H1 (cell line): ENCODE data around the gene PRELID2. TPM values are rescaled to one million over a fixed set of nuclear protein-coding genes. Genes with fewer than 3 reads are reported as not detected.

Experiments used
- CTCF ChIA-PET: fragments of 300-600 bp; sonication (Branson Sonifier 250); formaldehyde crosslinking; loops from one replicate; lab custom pipeline; 2021; ENCODE audit not compliant: partially characterized antibody; lab: Charles Lee
- POLR2A ChIA-PET: fragments of 300-600 bp; sonication (Branson Sonifier 250); formaldehyde crosslinking; loops from one replicate; lab custom pipeline; 2021; ENCODE audit warnings: inconsistent platforms; ENCODE audit not compliant: partially characterized antibody; lab: Charles Lee
- DNase-seq, 2 experiments: peaks; one replicate each; pipeline versions ENCODE4 v3.0.0 to v3.0.0-alpha.2; 2010 to 2022; ENCODE audit warnings: low spot score in 2 of 2, low read depth in 1 of 2, mixed read lengths in 1 of 2
- FAIRE-seq: peaks from 2 replicates; lab custom pipeline; 2011; peaks lifted over from hg19 to GRCh38; lab: Jason Lieb, UNC
- H2AFZ ChIP-seq: 2 replicates; pipeline ENCODE4 v1.8.1; 2012; ENCODE audit warnings: low read length, inconsistent platforms
- H2AK5ac ChIP-seq: 2 replicates; pipeline ENCODE4 v1.6.1; 2013; ENCODE audit warnings: low read depth, low read length
- H2BK120ac ChIP-seq: replicated peaks from 2 replicates; pipeline ENCODE3; 2013; ENCODE audit warnings: low read depth, low read length, inconsistent platforms
- H2BK12ac ChIP-seq: 2 replicates; pipeline ENCODE4 v1.6.1; 2013; ENCODE audit warnings: low read depth, low read length
- H2BK15ac ChIP-seq: 2 replicates; pipeline ENCODE4 v1.6.1; 2013; ENCODE audit warnings: low read length
- H2BK20ac ChIP-seq: 2 replicates; pipeline ENCODE4 v1.6.1; 2013; ENCODE audit warnings: low read length
- H2BK5ac ChIP-seq: 2 replicates; pipeline ENCODE4 v1.6.1; 2013; ENCODE audit warnings: low read depth, low read length
- H3K14ac ChIP-seq: 2 replicates; pipeline ENCODE4 v1.6.1; 2013; ENCODE audit warnings: inconsistent platforms; ENCODE audit not compliant: insufficient read length
- H3K18ac ChIP-seq: 2 replicates; pipeline ENCODE4 v1.6.1; 2013; ENCODE audit warnings: low read length; ENCODE audit errors: extremely low read depth
- H3K23ac ChIP-seq: 2 replicates; pipeline ENCODE4 v1.6.1; 2013; ENCODE audit warnings: inconsistent platforms; ENCODE audit not compliant: insufficient read length
- H3K23me2 ChIP-seq: 2 replicates; pipeline ENCODE4 v1.6.1; 2013; ENCODE audit warnings: low read depth, low read length
- H3K27ac ChIP-seq: 2 replicates; pipeline ENCODE4 v1.6.1; 2011; ENCODE audit warnings: low read depth, low read length, inconsistent platforms
- H3K27me3 ChIP-seq, 4 experiments: replicated peaks in 1 of 4; 1 replicate in 1 of 4; 2 replicates in 3 of 4; pipeline versions ENCODE4 v1.6.1 to v1.8.1; 2011 to 2013; ENCODE audit warnings: low read length in 3 of 4, mild to moderate bottlenecking in 3 of 4, inconsistent platforms in 2 of 4, mixed read lengths in 2 of 4, moderate library complexity in 1 of 4; ENCODE audit not compliant: control insufficient read depth in 3 of 4, insufficient read depth in 3 of 4; ENCODE audit errors: extremely low read depth in 1 of 4
- H3K36me3 ChIP-seq, 4 experiments: 2 replicates each; pipeline versions ENCODE4 v1.6.1 to v1.8.1; 2011 to 2013; ENCODE audit warnings: mild to moderate bottlenecking in 4 of 4, low read length in 3 of 4, moderate library complexity in 2 of 4, control low read depth in 1 of 4, inconsistent platforms in 1 of 4; ENCODE audit not compliant: insufficient read depth in 4 of 4, control insufficient read depth in 2 of 4
- H3K4ac ChIP-seq: replicated peaks from 2 replicates; pipeline ENCODE3; 2013; ENCODE audit warnings: low read length, low read depth, mixed read lengths, inconsistent platforms; ENCODE audit not compliant: insufficient read length
- H3K4me1 ChIP-seq, 4 experiments: replicated peaks in 1 of 4; 1 replicate in 1 of 4; 2 replicates in 3 of 4; pipeline versions ENCODE4 v1.6.1 to v1.8.1; 2011 to 2013; ENCODE audit warnings: low read length in 3 of 4, inconsistent platforms in 2 of 4, mixed read lengths in 1 of 4; ENCODE audit not compliant: insufficient read depth in 4 of 4, control insufficient read depth in 3 of 4
- H3K4me2 ChIP-seq, 2 experiments: 2 replicates each; pipeline versions ENCODE4 v1.6.1 to v1.8.1; 2011 to 2013; ENCODE audit warnings: low read depth in 2 of 2, low read length in 2 of 2, control low read depth in 1 of 2, inconsistent platforms in 1 of 2, mild to moderate bottlenecking in 1 of 2; ENCODE audit not compliant: insufficient read depth in 1 of 2
- H3K4me3 ChIP-seq, 4 experiments: fragments of 200-600, 300-600 bp in 1 of 4; sonication (generic), shearing (Covaris generic), sonication (Bioruptor Twin) in 1 of 4; 2 replicates each; pipeline versions ENCODE4 v1.5.1 to v1.8.1; 2011 to 2016; ENCODE audit warnings: low read length in 4 of 4, low read depth in 3 of 4, control low read depth in 2 of 4, inconsistent platforms in 2 of 4, mild to moderate bottlenecking in 2 of 4, mixed read lengths in 1 of 4, moderate library complexity in 1 of 4; ENCODE audit not compliant: insufficient read depth in 2 of 4; ENCODE audit errors: extremely low read depth in 1 of 4
- H3K56ac ChIP-seq: replicated peaks from 2 replicates; pipeline ENCODE3; 2013; ENCODE audit warnings: low read depth, mild to moderate bottlenecking, mixed read lengths, low read length, inconsistent platforms; ENCODE audit not compliant: insufficient read length
- H3K79me1 ChIP-seq: 2 replicates; pipeline ENCODE4 v1.6.1; 2013; ENCODE audit warnings: low read depth, low read length, control low read depth
- H3K79me2 ChIP-seq, 2 experiments: 2 replicates each; pipeline versions ENCODE4 v1.6.1 to v1.8.1; 2012 to 2013; ENCODE audit warnings: low read length in 2 of 2, mild to moderate bottlenecking in 2 of 2, inconsistent platforms in 1 of 2; ENCODE audit not compliant: insufficient read depth in 2 of 2, control insufficient read depth in 1 of 2
- H3K9ac ChIP-seq, 4 experiments: replicated peaks in 1 of 4; 1 replicate in 1 of 4; 2 replicates in 3 of 4; pipeline versions ENCODE4 v1.6.1 to v1.8.1; 2011 to 2013; ENCODE audit warnings: low read depth in 3 of 4, low read length in 3 of 4, control low read depth in 2 of 4, mild to moderate bottlenecking in 2 of 4, moderate library complexity in 2 of 4, inconsistent platforms in 1 of 4; ENCODE audit errors: extremely low read depth in 1 of 4
- H3K9me3 ChIP-seq, 2 experiments: 2 replicates each; pipeline versions ENCODE4 v1.6.1 to v1.8.1; 2012 to 2013; ENCODE audit warnings: mild to moderate bottlenecking in 2 of 2, moderate library complexity in 2 of 2, control low read depth in 1 of 2, inconsistent platforms in 1 of 2, low read depth in 1 of 2, low read length in 1 of 2, mixed read lengths in 1 of 2; ENCODE audit not compliant: insufficient read depth in 2 of 2
- H4K20me1 ChIP-seq, 2 experiments: replicated peaks in 1 of 2; 2 replicates each; pipeline versions ENCODE3 to v1.8.1; 2011 to 2013; ENCODE audit warnings: inconsistent platforms in 2 of 2, low read length in 2 of 2, mild to moderate bottlenecking in 1 of 2; ENCODE audit not compliant: insufficient read depth in 2 of 2, control insufficient read depth in 1 of 2
- H4K5ac ChIP-seq: 2 replicates; pipeline ENCODE4 v1.6.1; 2013; ENCODE audit warnings: low read length, low read depth, mixed read lengths, inconsistent platforms; ENCODE audit not compliant: insufficient read length
- H4K8ac ChIP-seq: 2 replicates; pipeline ENCODE4 v1.8.0; 2013; ENCODE audit warnings: mild to moderate bottlenecking, moderate library complexity, low read length, inconsistent platforms; ENCODE audit not compliant: insufficient read depth; ENCODE audit errors: extremely low read depth
- H4K91ac ChIP-seq: replicated peaks from 2 replicates; pipeline ENCODE3; 2013; ENCODE audit warnings: low read length, mixed read lengths, inconsistent platforms; ENCODE audit not compliant: insufficient read length
- GTF2F1 ChIP-seq: IDR thresholded peaks from 2 replicates; pipeline ENCODE4 v1.6.1; 2012; ENCODE audit warnings: low read depth, low read length, improper control_type of control experiment, borderline replicate concordance
- WGBS, 2 experiments: shearing (Covaris generic) in 1 of 2; methylation state at CpG; one replicate each; pipeline versions ENCODE4 v1.1.6 to v1.1.7; 2013 to 2015; ENCODE audit warnings: low lambda C conversion rate in 2 of 2, mixed read lengths in 2 of 2, inconsistent platforms in 1 of 2, low coverage in 1 of 2, missing lambda C conversion rate in 1 of 2; ENCODE audit not compliant: insufficient replicate concordance in 2 of 2, insufficient coverage in 1 of 2, insufficient read length in 1 of 2; ENCODE audit errors: extremely low coverage in 1 of 2, missing lambda C conversion rate in 1 of 2; 5-methylcytosine and 5-hydroxymethylcytosine counted together
- polyA plus RNA-seq, 7 experiments: library from polyadenylated mRNA; depleted of rRNA in 3 of 7; stranded (reverse) in 5 of 7; unstranded in 2 of 7; fragments of >200 nt in 5 of 7; fragments of 200-250 nt in 2 of 7; gene quantifications; 1 replicate in 5 of 7; 2 replicates in 1 of 7; 4 replicates in 1 of 7; pipeline versions ENCODE4 v1.2.1 to v1.2.3, GENCODE V29; 2011 to 2013; ENCODE audit warnings: missing spikeins in 2 of 7, mixed read lengths in 2 of 7
- total RNA-seq: library from RNA; stranded (reverse); fragmentation: NEBNext Ultra II Directional; extraction: Animal tissue kit (Norgen Biotek cat#: 25700); gene quantifications from 2 replicates; pipeline ENCODE4 v1.2.1, GENCODE V29; 2021
- TF ChIP-seq, protein P1 (sequence below): IDR thresholded peaks from 2 replicates; pipeline ENCODE4 v1.6.1; 2011; ENCODE audit warnings: low read depth, mild to moderate bottlenecking, low read length; ENCODE audit not compliant: insufficient read depth

PRELID2 gene
- total and polyA plus RNA-seq, 2 of the 8 experiments (the other 6 are each of a cell fraction or from before 2014, with no cell fraction given), result 2.2 to 7.8 TPM

DNA sequence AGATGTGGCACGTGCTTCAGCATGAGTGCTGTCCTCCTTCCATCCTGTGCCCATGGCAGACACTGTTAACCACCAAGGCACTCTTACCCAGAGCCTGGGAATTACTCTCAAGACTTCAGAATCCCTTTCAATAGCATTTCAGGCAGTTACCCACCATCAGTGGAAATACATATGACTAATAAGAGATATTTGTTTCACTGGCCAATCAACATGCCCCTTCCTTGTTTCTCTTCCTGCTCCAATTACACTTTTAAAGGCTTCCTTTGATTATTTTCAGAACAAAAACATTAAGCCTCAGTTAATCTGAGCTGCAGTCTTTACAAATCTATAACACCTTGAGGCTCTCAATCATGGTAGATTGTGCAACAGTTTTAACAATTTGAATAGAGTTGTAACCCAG, 70.8 kb downstream of the PRELID2 start:
- Histone ChIP-seq H2BK5ac (no peak overlapping the region), H3K14ac (no peak overlapping the region), H4K8ac (no peak overlapping the region), H2BK15ac (no peak overlapping the region), H4K91ac (no peak overlapping the region), H3K56ac (no peak overlapping the region), H3K79me2 (no peaks in the 10 kb centered on the region), H2AFZ (no peak overlapping the region), H2BK120ac (no peak overlapping the region), H2AK5ac (no peak overlapping the region), H3K79me1 (no peaks in the 10 kb centered on the region), H3K9me3 (0 out of 4 replicates have a peak, but pooled peaks cover 0 to 5% of the 10 kb centered on the region in 2 experiments), H3K27ac (no peak overlapping the region), H2BK12ac (no peak overlapping the region), H3K9ac (no peak overlapping the region), H3K23me2 (no peaks in the 10 kb centered on the region), H3K4ac (no peak overlapping the region), H2BK20ac (no peak overlapping the region), H3K27me3 (no peaks in the 10 kb centered on the region), H3K36me3 (no peaks in the 10 kb centered on the region; a peak in 1 of 8 replicates), H3K18ac (no peak overlapping the region), H4K5ac (no peak overlapping the region), H3K4me2 (no peak overlapping the region)
- no peak for FAIRE-seq
- DNase-seq, result no peak
- ChIA-PET CTCF (interaction anchor here (1.4 kb wide), 1 partner anchor 276 kb away, joined by 3 read pairs; no protein-coding TSS in a partner anchor), POLR2A (no interaction called here)
- WGBS, 2 experiments, result 100% methylated on average over 1 of the region's 1 CpG; no CpG with 5 or more reads in 1 of the 2 experiments
- TF ChIP-seq, protein P1, sequence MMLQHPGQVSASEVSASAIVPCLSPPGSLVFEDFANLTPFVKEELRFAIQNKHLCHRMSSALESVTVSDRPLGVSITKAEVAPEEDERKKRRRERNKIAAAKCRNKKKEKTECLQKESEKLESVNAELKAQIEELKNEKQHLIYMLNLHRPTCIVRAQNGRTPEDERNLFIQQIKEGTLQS, result no peak
- no peak for TF ChIP-seq GTF2F1
- TF ChIP-seq, all 59 proteins: peak for 0
- Histone ChIP-seq H3K23ac (no peak overlapping the region), H4K20me1 (no peaks in the 10 kb centered on the region), H3K4me1 (no peaks in the 10 kb centered on the region), H3K4me3 (no peak overlapping the region)
